SW 1271 (cell line): ENCODE measurements around the gene SEC22B.
"Not testable (repeated sequence)": the region's sequence is repeated elsewhere in the genome, so short reads cannot be mapped to it uniquely, and the experiment has no call there.

Experiments used
- DNase-seq, 2 experiments: peaks; one replicate each; lab custom pipeline; 2025; lab: John Stamatoyannopoulos, UW

The SEC22B gene

DNA sequence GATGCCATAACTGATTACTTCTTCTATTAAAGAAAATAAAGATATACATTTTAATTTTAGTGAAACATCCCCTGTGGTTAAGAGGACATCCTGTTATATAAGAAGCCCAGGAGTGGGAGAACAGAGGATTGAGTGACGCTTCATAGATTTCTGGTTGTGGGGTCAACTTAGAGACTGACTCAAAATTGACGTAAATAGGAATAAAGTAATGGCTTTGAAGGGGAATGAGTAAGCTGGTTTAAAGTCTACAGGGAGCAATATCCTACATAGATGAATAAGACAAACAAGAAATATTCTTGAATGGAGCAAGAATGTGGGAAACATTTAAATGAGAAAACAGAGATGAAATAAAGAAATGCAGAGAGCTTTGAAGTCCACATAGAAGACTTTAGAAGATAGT lies 60.2 kb downstream of the SEC22B start:
- not testable (repeated sequence) for DNase-seq

DNA sequence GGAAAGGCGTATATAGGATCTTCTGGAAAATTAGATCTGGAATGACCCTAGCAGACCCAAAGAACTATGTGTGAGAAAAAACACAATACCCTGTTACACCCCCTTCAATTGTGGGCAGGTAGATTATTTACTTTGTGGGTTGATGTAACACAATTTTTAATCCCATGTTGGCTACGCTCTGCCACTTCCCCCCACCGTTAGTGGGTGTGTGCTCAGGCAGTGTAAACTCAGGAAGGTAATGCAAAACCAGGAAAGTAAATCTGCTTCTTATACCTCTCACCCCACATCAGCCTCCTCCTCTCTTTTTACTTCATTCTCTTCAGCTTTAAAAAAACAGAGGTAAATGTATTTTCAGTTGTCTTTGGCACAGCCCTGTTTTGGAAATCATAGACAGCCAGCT lies 63.2 kb downstream of the SEC22B start:
- DNase-seq = not testable (repeated sequence)

DNA sequence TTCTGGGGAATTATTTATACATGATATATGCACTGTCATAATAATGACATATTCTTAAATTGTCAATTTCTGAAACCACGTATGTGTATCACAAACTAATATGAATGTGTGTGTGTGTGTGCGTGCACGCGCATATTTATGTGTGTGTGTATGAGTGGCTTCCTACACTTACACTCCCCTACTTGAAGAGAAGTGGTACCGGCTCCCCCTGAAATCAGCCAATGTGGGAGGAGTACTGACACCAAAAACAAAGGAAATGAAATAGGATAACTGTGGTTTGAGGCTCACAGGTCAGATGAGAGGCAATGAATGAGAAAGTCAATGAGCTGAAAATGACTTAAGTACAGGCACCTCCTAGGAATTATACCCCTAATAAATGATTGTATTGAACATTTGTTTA lies 64.1 kb downstream of the SEC22B start:
- not testable (repeated sequence) for DNase-seq

DNA sequence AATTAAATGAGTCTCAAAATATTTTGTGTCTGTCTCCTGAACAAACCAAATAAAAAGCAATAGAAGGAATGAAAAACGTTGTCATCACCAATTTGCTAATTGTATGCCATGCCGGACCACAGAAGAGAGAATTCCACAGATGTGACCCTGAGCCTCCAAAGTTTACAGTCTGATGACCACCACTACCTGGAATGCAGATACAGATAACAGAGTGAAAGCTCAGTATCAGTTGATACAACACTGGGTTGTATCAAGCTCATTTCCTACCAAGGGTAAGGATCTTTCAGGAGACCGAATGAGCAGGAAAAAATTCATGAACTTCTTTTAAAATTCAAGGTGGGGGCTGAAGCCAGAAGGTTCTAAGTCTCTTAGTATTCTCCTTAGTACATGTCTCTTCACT lies 64.5 kb downstream of the SEC22B start:
- DNase-seq = not testable (repeated sequence)

DNA sequence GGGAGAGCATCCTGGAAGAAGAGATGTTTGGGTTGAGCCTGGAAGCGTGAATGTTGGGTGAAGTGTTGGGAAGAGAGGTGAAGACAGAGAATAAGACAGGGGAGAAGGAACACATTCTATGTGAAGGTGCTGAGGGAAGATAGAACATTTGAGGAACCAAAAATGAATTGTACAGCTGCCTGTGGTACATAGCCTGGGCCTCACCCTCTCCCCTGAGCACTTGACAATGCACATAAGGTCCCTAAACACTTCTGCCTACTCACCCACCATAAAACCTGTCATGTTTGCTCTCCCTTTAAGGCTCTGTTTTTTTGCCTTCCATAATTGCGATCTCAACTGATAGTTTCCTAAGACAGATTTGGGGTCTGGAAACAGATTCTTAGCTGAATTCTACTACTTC lies 65.3 kb downstream of the SEC22B start:
- not testable (repeated sequence) for DNase-seq

DNA sequence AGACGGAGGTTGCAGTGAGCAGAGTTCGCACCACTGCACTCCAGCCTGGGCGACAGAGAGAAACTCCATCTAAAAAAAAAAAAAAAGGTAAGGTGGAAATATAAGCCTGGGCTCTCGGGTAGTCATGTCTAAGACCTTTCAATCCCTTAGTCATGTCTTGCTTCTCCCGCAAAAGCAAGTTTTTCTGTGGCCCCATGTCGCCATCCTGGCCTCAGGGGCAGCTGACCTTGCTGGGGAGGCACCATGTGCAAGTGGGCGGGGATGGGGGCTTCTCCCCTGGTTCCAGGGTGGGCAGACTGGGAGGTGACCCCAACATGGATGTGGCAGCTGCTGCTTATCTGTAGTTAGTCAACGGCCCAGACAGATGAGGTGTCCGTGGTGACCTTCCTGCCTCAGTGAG lies 66.7 kb downstream of the SEC22B start:
- DNase-seq = not testable (repeated sequence)

DNA sequence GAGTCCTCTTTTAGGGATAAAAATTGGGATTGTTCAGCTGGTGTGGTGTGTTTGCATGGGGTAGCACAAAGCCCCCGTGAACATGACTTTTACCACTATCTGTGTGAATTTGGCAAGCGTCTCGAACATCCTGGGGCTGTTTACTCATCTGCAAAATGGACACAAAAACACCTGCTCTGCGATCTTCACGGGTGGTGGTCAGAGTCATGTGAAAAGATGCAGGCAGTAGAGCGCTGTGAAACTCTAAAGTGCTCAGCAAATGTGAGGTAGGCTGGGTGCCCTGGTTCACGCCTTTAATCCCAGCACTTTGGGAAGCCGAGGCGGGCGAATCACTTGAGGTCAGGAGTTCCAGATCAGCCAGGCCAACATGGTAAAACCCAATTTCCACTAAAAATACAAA lies 67.1 kb downstream of the SEC22B start:
- not testable (repeated sequence) for DNase-seq

DNA sequence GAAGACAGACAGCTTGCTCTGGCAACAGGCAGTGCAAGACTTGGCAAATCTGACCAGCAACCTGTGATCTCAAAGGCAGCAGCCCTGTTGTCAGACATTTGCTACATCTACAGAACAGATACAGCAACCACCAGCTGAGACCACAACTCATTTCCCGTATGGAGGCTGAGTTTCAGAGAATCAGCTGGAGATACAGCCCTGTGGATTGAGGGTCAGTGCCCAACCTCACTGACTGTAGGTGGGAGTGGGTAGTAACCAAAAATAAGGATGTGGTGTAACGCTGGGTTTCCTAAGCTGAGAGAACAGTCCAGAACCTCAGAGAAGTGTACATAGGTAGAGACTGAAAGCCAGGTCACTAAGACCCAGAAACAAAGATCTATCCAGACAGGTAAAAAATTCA lies 71.0 kb downstream of the SEC22B start:
- DNase-seq = not testable (repeated sequence)

DNA sequence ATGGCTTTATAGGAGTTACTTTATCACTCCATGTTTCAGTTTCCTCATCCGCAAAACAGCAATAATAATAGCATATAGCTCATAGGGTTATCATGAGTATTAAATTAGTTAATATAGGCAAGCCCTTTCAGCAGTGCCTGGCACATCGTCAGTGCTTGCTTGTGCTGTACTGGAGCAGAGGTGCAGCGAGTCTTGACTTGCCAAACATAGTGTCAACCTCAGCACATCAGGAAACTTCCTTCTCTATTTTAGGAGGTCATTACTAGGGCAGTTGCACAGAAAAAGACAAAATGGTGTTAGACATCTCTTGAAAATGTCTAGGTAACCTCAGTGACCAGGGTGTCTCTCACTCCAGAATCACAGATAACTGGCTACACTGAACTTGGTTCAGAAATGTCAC lies 72.6 kb downstream of the SEC22B start:
- DNase-seq = not testable (repeated sequence)

DNA sequence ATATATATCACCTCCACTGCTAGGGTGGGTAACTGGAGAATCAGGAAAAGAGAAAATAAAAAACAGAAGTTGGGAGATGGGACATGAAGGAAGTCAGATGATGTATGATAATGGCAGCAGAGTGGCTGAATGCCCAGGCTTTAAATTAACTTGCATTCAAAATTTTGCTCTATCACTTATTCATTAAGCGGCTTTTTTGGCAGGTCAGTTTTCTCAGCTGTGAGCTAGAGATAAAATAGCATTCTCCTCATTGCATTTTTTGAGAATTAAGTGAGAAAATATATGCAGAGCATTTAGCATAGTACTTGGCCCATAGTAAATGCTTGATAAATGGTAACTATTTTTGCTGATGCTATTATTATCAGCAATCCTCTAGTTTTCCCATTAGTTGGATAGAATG lies 74.7 kb downstream of the SEC22B start:
- DNase-seq = not testable (repeated sequence)
